ENCODE measurements around the gene SLC22A5. TPM values are rescaled to one million over a fixed set of nuclear protein-coding genes. Genes with fewer than 3 reads are reported as not detected.

SLC22A5 gene
- total and polyA plus RNA-seq, 2 of the 8 experiments (the other 6 are each of a cell fraction or from before 2014, with no cell fraction given), result 4.0 to 9.0 TPM

DNA sequence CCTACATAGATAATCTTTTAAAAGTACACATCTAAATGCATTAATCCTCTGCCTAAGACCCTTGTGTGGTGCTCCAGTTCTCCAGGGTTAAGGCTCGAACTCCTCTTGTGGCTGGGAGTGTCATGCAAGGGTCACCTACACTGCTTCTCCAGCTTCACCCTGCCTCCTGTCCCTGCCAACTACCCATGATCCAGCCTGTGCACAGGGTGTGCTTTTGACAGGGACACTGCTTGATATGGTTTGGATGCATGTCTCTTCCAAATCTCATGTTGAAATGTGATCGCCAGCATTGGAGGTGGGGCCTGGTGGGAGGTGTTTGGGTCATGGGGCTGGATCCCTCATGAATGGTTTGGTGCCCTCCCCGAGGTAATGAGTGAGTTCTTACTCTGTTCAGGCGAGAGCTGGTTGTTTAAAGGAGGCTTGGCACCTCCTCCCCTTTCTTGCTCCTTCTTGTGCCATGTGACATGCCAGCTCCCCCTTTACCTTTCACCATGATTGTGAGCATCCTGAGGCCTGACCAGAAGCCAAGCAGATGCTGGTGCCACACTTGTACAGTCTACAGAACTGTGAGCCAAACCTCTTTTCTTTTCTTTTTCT is 48.5 kb downstream of the SLC22A5 start (continued):
- TF ChIP-seq, protein P1, sequence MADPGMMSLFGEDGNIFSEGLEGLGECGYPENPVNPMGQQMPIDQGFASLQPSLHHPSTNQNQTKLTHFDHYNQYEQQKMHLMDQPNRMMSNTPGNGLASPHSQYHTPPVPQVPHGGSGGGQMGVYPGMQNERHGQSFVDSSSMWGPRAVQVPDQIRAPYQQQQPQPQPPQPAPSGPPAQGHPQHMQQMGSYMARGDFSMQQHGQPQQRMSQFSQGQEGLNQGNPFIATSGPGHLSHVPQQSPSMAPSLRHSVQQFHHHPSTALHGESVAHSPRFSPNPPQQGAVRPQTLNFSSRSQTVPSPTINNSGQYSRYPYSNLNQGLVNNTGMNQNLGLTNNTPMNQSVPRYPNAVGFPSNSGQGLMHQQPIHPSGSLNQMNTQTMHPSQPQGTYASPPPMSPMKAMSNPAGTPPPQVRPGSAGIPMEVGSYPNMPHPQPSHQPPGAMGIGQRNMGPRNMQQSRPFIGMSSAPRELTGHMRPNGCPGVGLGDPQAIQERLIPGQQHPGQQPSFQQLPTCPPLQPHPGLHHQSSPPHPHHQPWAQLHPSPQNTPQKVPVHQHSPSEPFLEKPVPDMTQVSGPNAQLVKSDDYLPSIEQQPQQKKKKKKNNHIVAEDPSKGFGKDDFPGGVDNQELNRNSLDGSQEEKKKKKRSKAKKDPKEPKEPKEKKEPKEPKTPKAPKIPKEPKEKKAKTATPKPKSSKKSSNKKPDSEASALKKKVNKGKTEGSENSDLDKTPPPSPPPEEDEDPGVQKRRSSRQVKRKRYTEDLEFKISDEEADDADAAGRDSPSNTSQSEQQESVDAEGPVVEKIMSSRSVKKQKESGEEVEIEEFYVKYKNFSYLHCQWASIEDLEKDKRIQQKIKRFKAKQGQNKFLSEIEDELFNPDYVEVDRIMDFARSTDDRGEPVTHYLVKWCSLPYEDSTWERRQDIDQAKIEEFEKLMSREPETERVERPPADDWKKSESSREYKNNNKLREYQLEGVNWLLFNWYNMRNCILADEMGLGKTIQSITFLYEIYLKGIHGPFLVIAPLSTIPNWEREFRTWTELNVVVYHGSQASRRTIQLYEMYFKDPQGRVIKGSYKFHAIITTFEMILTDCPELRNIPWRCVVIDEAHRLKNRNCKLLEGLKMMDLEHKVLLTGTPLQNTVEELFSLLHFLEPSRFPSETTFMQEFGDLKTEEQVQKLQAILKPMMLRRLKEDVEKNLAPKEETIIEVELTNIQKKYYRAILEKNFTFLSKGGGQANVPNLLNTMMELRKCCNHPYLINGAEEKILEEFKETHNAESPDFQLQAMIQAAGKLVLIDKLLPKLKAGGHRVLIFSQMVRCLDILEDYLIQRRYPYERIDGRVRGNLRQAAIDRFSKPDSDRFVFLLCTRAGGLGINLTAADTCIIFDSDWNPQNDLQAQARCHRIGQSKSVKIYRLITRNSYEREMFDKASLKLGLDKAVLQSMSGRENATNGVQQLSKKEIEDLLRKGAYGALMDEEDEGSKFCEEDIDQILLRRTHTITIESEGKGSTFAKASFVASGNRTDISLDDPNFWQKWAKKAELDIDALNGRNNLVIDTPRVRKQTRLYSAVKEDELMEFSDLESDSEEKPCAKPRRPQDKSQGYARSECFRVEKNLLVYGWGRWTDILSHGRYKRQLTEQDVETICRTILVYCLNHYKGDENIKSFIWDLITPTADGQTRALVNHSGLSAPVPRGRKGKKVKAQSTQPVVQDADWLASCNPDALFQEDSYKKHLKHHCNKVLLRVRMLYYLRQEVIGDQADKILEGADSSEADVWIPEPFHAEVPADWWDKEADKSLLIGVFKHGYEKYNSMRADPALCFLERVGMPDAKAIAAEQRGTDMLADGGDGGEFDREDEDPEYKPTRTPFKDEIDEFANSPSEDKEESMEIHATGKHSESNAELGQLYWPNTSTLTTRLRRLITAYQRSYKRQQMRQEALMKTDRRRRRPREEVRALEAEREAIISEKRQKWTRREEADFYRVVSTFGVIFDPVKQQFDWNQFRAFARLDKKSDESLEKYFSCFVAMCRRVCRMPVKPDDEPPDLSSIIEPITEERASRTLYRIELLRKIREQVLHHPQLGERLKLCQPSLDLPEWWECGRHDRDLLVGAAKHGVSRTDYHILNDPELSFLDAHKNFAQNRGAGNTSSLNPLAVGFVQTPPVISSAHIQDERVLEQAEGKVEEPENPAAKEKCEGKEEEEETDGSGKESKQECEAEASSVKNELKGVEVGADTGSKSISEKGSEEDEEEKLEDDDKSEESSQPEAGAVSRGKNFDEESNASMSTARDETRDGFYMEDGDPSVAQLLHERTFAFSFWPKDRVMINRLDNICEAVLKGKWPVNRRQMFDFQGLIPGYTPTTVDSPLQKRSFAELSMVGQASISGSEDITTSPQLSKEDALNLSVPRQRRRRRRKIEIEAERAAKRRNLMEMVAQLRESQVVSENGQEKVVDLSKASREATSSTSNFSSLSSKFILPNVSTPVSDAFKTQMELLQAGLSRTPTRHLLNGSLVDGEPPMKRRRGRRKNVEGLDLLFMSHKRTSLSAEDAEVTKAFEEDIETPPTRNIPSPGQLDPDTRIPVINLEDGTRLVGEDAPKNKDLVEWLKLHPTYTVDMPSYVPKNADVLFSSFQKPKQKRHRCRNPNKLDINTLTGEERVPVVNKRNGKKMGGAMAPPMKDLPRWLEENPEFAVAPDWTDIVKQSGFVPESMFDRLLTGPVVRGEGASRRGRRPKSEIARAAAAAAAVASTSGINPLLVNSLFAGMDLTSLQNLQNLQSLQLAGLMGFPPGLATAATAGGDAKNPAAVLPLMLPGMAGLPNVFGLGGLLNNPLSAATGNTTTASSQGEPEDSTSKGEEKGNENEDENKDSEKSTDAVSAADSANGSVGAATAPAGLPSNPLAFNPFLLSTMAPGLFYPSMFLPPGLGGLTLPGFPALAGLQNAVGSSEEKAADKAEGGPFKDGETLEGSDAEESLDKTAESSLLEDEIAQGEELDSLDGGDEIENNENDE (IDR thresholded peaks at IDR 0.05; ENCODE audit: insufficient replicate concordance, low read length), result no peak
- TF ChIP-seq TAF7 (optimal IDR thresholded peaks at IDR 0.05; ENCODE audit: borderline replicate concordance, low read depth, low read length), result no peak
- no peak for TF ChIP-seq POLR2AphosphoS5 (IDR thresholded peaks at IDR 0.05; ENCODE audit: low read depth, low read length)
- no peak for TF ChIP-seq CHD1 (IDR thresholded peaks at IDR 0.05; ENCODE audit: low read depth, low read length)
- no peak for TF ChIP-seq JUN (IDR thresholded peaks at IDR 0.05; ENCODE audit: low read depth, low read length)
- TF ChIP-seq TEAD4 (IDR thresholded peaks at IDR 0.05; ENCODE audit: low read depth, low read length), result no peak
- TF ChIP-seq BCL11A (IDR thresholded peaks at IDR 0.05; ENCODE audit: low read depth in 2 of 2, low read length in 2 of 2), result no peak
- no peak for TF ChIP-seq EP300 (IDR thresholded peaks at IDR 0.05; ENCODE audit: borderline replicate concordance in 1 of 2, low read depth in 2 of 2, low read length in 2 of 2)
- TF ChIP-seq PHF8 (conservative IDR thresholded peaks at IDR 0.05; ENCODE audit: low read depth, low read length), result no peak
- TF ChIP-seq, protein P2, sequence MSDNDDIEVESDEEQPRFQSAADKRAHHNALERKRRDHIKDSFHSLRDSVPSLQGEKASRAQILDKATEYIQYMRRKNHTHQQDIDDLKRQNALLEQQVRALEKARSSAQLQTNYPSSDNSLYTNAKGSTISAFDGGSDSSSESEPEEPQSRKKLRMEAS (IDR thresholded peaks at IDR 0.05), result no peak
- TF ChIP-seq RBBP5 (IDR thresholded peaks at IDR 0.05; ENCODE audit: borderline replicate concordance, low read depth, low read length), result no peak

All from H1 (cell line).